ENCODE data around the gene ARHGEF1.

DNA sequence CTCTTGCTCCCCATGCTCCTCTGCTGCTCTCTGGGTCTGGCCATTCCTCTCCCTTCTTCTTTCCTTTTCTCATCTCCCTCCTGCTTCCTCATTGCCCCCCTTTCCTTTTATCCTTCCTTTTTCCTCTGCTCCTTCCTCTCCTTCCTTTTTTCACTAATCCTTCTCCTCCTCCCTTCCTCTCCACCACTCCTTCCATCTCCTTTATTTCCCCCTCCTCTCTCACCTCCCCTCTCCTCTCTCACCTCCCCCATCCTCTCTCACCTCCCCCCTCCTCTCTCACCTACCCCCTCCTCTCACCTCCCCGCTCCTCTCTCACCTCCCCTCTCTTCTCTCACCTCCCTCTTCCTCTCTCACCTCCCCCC lies 13.6 kb downstream of the ARHGEF1 start:
- TF ChIP-seq, protein P1, sequence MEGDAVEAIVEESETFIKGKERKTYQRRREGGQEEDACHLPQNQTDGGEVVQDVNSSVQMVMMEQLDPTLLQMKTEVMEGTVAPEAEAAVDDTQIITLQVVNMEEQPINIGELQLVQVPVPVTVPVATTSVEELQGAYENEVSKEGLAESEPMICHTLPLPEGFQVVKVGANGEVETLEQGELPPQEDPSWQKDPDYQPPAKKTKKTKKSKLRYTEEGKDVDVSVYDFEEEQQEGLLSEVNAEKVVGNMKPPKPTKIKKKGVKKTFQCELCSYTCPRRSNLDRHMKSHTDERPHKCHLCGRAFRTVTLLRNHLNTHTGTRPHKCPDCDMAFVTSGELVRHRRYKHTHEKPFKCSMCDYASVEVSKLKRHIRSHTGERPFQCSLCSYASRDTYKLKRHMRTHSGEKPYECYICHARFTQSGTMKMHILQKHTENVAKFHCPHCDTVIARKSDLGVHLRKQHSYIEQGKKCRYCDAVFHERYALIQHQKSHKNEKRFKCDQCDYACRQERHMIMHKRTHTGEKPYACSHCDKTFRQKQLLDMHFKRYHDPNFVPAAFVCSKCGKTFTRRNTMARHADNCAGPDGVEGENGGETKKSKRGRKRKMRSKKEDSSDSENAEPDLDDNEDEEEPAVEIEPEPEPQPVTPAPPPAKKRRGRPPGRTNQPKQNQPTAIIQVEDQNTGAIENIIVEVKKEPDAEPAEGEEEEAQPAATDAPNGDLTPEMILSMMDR (IDR thresholded peaks at IDR 0.05), result no peak
- no peak for TF ChIP-seq POLR2AphosphoS5 (IDR thresholded peaks at IDR 0.05)

Measured in prostate gland (tissue), 2 donors.